IMR-90 (cell line): ENCODE measurements around the gene CLEC2A. TPM values are rescaled to one million over a fixed set of nuclear protein-coding genes. Genes with fewer than 3 reads are reported as not detected.

ENCODE experiments used
- ATAC-seq: fragments of 200-7000 bp; cut with Tn5 transposase; 2 replicates; pipeline ENCODE4 v1.9.1; 2020; ENCODE audit warnings: low read depth, mild to moderate bottlenecking, moderate library complexity
- BruUV-seq: library from RNA; stranded (reverse); fragments of 400-500 nt; replicated peaks from 2 replicates; lab custom pipeline; 2021; lab: Mats Ljungman, UMichigan
- CTCF ChIA-PET: fragments of 300-600 bp; formaldehyde crosslinking; extraction: SDS; loops from one replicate; lab custom pipeline; 2021; ENCODE audit warnings: antibody characterized with exemption; lab: Yijun Ruan, JAX
- POLR2A ChIA-PET: fragments of 300-600 bp; sonication (Branson Sonifier 250); formaldehyde crosslinking; loops from one replicate; lab custom pipeline; 2022; ENCODE audit warnings: antibody characterized with exemption; ENCODE audit not compliant: unreplicated experiment; lab: Charles Lee
- DNase-seq: peaks from one replicate; pipeline ENCODE4 v3.0.0; 2013
- H2AFZ ChIP-seq: replicated peaks from 2 replicates; pipeline ENCODE3; 2013; ENCODE audit warnings: low read length, mild to moderate bottlenecking; ENCODE audit not compliant: poor library complexity
- H2AK5ac ChIP-seq: 2 replicates; pipeline ENCODE4 v1.6.1; 2013; ENCODE audit warnings: low read depth, low read length, inconsistent platforms
- H2AK9ac ChIP-seq: replicated peaks from 2 replicates; pipeline ENCODE3; 2013; ENCODE audit warnings: mild to moderate bottlenecking, low read depth, low read length, moderate library complexity; ENCODE audit not compliant: poor library complexity
- H2BK120ac ChIP-seq: 2 replicates; pipeline ENCODE4 v1.6.1; 2013; ENCODE audit warnings: low read depth, low read length, inconsistent platforms
- H2BK15ac ChIP-seq: 3 replicates; pipeline ENCODE4 v1.6.1; 2013; ENCODE audit warnings: low read depth, low read length, inconsistent platforms
- H2BK20ac ChIP-seq: 2 replicates; pipeline ENCODE4 v1.6.1; 2013; ENCODE audit warnings: low read depth, mild to moderate bottlenecking, inconsistent platforms, low read length, moderate library complexity
- H2BK5ac ChIP-seq: 2 replicates; pipeline ENCODE4 v1.6.1; 2013; ENCODE audit warnings: mild to moderate bottlenecking, low read depth, low read length, inconsistent platforms; ENCODE audit not compliant: poor library complexity, severe bottlenecking
- H3K14ac ChIP-seq: replicated peaks from 2 replicates; pipeline ENCODE4 v1.6.1; 2013; ENCODE audit warnings: low read depth, low read length, inconsistent platforms
- H3K18ac ChIP-seq: 2 replicates; pipeline ENCODE4 v1.6.1; 2013; ENCODE audit warnings: low read depth, low read length, control low read depth
- H3K23ac ChIP-seq: 2 replicates; pipeline ENCODE4 v1.6.1; 2013; ENCODE audit warnings: low read depth, low read length, inconsistent platforms
- H3K27ac ChIP-seq: 2 replicates; pipeline ENCODE4 v1.5.1; 2013; ENCODE audit warnings: mild to moderate bottlenecking, control low read depth, low read length; ENCODE audit not compliant: insufficient read depth
- H3K27me3 ChIP-seq: 2 replicates; pipeline ENCODE4 v1.6.1; 2013; ENCODE audit warnings: low read length; ENCODE audit not compliant: control insufficient read depth, insufficient read depth
- H3K36me3 ChIP-seq: 2 replicates; pipeline ENCODE4 v1.6.1; 2013; ENCODE audit warnings: low read length, mixed read lengths; ENCODE audit not compliant: control insufficient read depth, insufficient read depth
- H3K4ac ChIP-seq: 2 replicates; pipeline ENCODE4 v1.6.1; 2013; ENCODE audit warnings: low read depth, low read length, inconsistent platforms
- H3K4me1 ChIP-seq: 2 replicates; pipeline ENCODE4 v1.6.1; 2013; ENCODE audit warnings: low read length, mixed read lengths; ENCODE audit not compliant: control insufficient read depth, insufficient read depth
- H3K4me2 ChIP-seq: 2 replicates; pipeline ENCODE4 v1.6.1; 2013; ENCODE audit warnings: low read depth, mild to moderate bottlenecking, control low read depth, low read length, moderate library complexity
- H3K4me3 ChIP-seq: 2 replicates; pipeline ENCODE4 v1.5.1; 2013; ENCODE audit warnings: low read depth, mild to moderate bottlenecking, control low read depth, low read length, moderate library complexity; ENCODE audit not compliant: insufficient read depth
- H3K56ac ChIP-seq: 2 replicates; pipeline ENCODE4 v1.6.1; 2013; ENCODE audit warnings: low read length, inconsistent platforms; ENCODE audit not compliant: insufficient read depth; ENCODE audit errors: extremely low read depth
- H3K79me1 ChIP-seq, 2 experiments: 2 replicates each; pipeline ENCODE4 v1.6.1; 2013; ENCODE audit warnings: low read length in 2 of 2, inconsistent platforms in 1 of 2, low read depth in 1 of 2
- H3K9ac ChIP-seq: 2 replicates; pipeline ENCODE4 v1.6.1; 2013; ENCODE audit warnings: low read depth, low read length, control low read depth
- H3K9me1 ChIP-seq: 2 replicates; pipeline ENCODE4 v1.6.1; 2013; ENCODE audit warnings: low read length, inconsistent platforms; ENCODE audit not compliant: insufficient read depth
- H3K9me3 ChIP-seq: 2 replicates; pipeline ENCODE4 v1.6.1; 2013; ENCODE audit warnings: low read length; ENCODE audit not compliant: control insufficient read depth, insufficient read depth
- H4K20me1 ChIP-seq: 2 replicates; pipeline ENCODE4 v1.6.1; 2013; ENCODE audit warnings: low read length, inconsistent platforms; ENCODE audit not compliant: insufficient read depth
- H4K5ac ChIP-seq: 2 replicates; pipeline ENCODE4 v1.6.1; 2013; ENCODE audit warnings: mild to moderate bottlenecking, low read depth, low read length, control low read depth
- H4K8ac ChIP-seq, 2 experiments: 2 replicates each; pipeline ENCODE4 v1.6.1; 2013; ENCODE audit warnings: low read depth in 2 of 2, low read length in 2 of 2, control low read depth in 1 of 2, inconsistent platforms in 1 of 2
- H4K91ac ChIP-seq: 2 replicates; pipeline ENCODE4 v1.6.1; 2013; ENCODE audit warnings: low read depth, low read length, inconsistent platforms; ENCODE audit not compliant: insufficient read depth
- BHLHE40 ChIP-seq: fragments of 150-350 bp; IDR thresholded peaks from 2 replicates; pipeline ENCODE4 v1.6.1; 2016; ENCODE audit warnings: mild to moderate bottlenecking, low read depth, low read length
- CHD1 ChIP-seq: IDR thresholded peaks from 2 replicates; pipeline ENCODE4 v1.6.1; 2012; ENCODE audit warnings: low read depth, low read length, improper control_type of control experiment
- CTCF ChIP-seq: conservative IDR thresholded peaks from 2 replicates; pipeline ENCODE4 v1.5.1; 2012; ENCODE audit warnings: mild to moderate bottlenecking, low read depth, low read length, improper control_type of control experiment
- MAFK ChIP-seq: IDR thresholded peaks from 2 replicates; pipeline ENCODE4 v1.6.1; 2012; ENCODE audit warnings: low read depth, low read length, improper control_type of control experiment
- MAZ ChIP-seq: IDR thresholded peaks from 2 replicates; pipeline ENCODE4 v1.6.1; 2012; ENCODE audit warnings: low read depth, mild to moderate bottlenecking, low read length, improper control_type of control experiment, moderate library complexity, borderline replicate concordance
- MXI1 ChIP-seq: IDR thresholded peaks from 2 replicates; pipeline ENCODE4 v1.6.1; 2012; ENCODE audit warnings: low read depth, mild to moderate bottlenecking, low read length, moderate library complexity, borderline replicate concordance
- NFE2L2 ChIP-seq: fragments of 150-350 bp; IDR thresholded peaks from 2 replicates; pipeline ENCODE4 v1.6.1; 2016; ENCODE audit warnings: low read depth, mild to moderate bottlenecking, low read length
- POLR2A ChIP-seq: IDR thresholded peaks from 2 replicates; pipeline ENCODE4 v1.6.1; 2012; ENCODE audit warnings: mild to moderate bottlenecking, low read depth, low read length
- RAD21 ChIP-seq: IDR thresholded peaks from 2 replicates; pipeline ENCODE4 v1.6.1; 2012; ENCODE audit warnings: low read length, improper control_type of control experiment
- RCOR1 ChIP-seq: IDR thresholded peaks from 2 replicates; pipeline ENCODE4 v1.6.1; 2012; ENCODE audit warnings: mild to moderate bottlenecking, low read length, improper control_type of control experiment; ENCODE audit not compliant: insufficient replicate concordance
- RFX5 ChIP-seq: IDR thresholded peaks from 2 replicates; pipeline ENCODE4 v1.8.0; 2012; ENCODE audit warnings: low read depth, mild to moderate bottlenecking, low read length, moderate library complexity
- SMC3 ChIP-seq: fragments of 150-350 bp; IDR thresholded peaks from 2 replicates; pipeline ENCODE4 v1.6.1; 2016; ENCODE audit warnings: low read depth, mild to moderate bottlenecking, antibody characterized with exemption, low read length, moderate library complexity
- USF2 ChIP-seq: fragments of 150-350 bp; IDR thresholded peaks from 2 replicates; pipeline ENCODE4 v1.6.1; 2017; ENCODE audit warnings: mild to moderate bottlenecking, antibody characterized with exemption, low read length, low read depth
- WGBS, 2 experiments: methylation state at CpG; one replicate each; pipeline versions ENCODE4 v1.1.5 to v1.1.7; 2013; ENCODE audit warnings: missing lambda C conversion rate in 2 of 2; ENCODE audit not compliant: insufficient read length in 1 of 2; ENCODE audit errors: extremely low coverage in 2 of 2; 5-methylcytosine and 5-hydroxymethylcytosine counted together
- dilution Hi-C: fragments of 300-500 bp; cut with HindIII; formaldehyde crosslinking; loops from one replicate; pipeline ENCODE4 v1.14.3; 2018; ENCODE audit warnings: low sequenced_read_pairs; ENCODE audit not compliant: unreplicated experiment
- in situ Hi-C: fragments of 300-500 bp; cut with MboI; formaldehyde crosslinking; loops from 3 replicates; pipeline ENCODE4 v1.14.3; 2019; ENCODE audit warnings: low sequenced_read_pairs, inconsistent platforms, mixed read lengths
- intact Hi-C: fragments of 100-400 bp; cut with micrococcal nuclease; formaldehyde crosslinking; loops from 2 replicates; pipeline ENCODE4 v1.10.0; 2022
- polyA plus RNA-seq, 3 experiments: library from polyadenylated mRNA; depleted of rRNA; stranded (reverse); fragments of >200 nt; gene quantifications; 2 replicates each; pipeline ENCODE4 v1.2.3, GENCODE V29; 2012; ENCODE audit warnings: low replicate concordance in 1 of 3
- total RNA-seq: library from RNA; depleted of rRNA; stranded (reverse); fragments of >200 nt; gene quantifications from 2 replicates; pipeline ENCODE4 v1.2.3, GENCODE V29; 2012

CLEC2A gene
- total and polyA plus RNA-seq, 2 of the 4 experiments (the other 2 are of a cell fraction): not detected

GRCh38 chr12:9906873-9907272 is 25.3 kb downstream of the CLEC2A start:
- dilution Hi-C loops: no loop called here
- in situ Hi-C loops: no loop called here

More at GRCh38 chr12:9906873-9907272, 25.3 kb downstream of the CLEC2A start:
- H2BK120ac ChIP-seq: no peak overlapping the region
- no peak overlapping the region for H3K18ac ChIP-seq
- H4K91ac ChIP-seq: no peak overlapping the region
- H3K14ac ChIP-seq: no peak overlapping the region
- peaks cover 19% of the 10 kb centered on the region for H3K9me3 ChIP-seq
- no peak overlapping the region for H4K8ac ChIP-seq
- no peaks in the 10 kb centered on the region for H3K27me3 ChIP-seq
- H3K9me1 ChIP-seq: no peaks in the 10 kb centered on the region
- no peak overlapping the region for H3K4me3 ChIP-seq
- no peaks in the 10 kb centered on the region for H3K79me1 ChIP-seq
- no peaks in the 10 kb centered on the region for H4K20me1 ChIP-seq
- no peak overlapping the region for H3K27ac ChIP-seq
- H3K9ac ChIP-seq: no peak overlapping the region
- no peak overlapping the region for H2BK20ac ChIP-seq
- H3K4me2 ChIP-seq: no peak overlapping the region
- H2AFZ ChIP-seq: no peak overlapping the region
- ChIA-PET CTCF (interaction anchor here (1.0 to 1.4 kb wide), 3 partner anchors 18 to 164 kb away, joined by 3 to 6 read pairs (median 3); no protein-coding TSS in a partner anchor), POLR2A (no interaction called here)
- BruUV-seq: no TSS peak
- intact Hi-C loops: no loop called here
- H3K56ac ChIP-seq: no peak overlapping the region
- no peak overlapping the region for H2AK5ac ChIP-seq
- no peak for TF ChIP-seq SMC3
- TF ChIP-seq CHD1: no peak
- no peak for TF ChIP-seq BHLHE40
- no peak for TF ChIP-seq MAFK
- no peak for TF ChIP-seq USF2
- TF ChIP-seq MXI1: no peak
- TF ChIP-seq RFX5: no peak
- TF ChIP-seq POLR2A: no peak
- no peak for TF ChIP-seq RCOR1
- no peak for TF ChIP-seq MAZ
- no peak for TF ChIP-seq NFE2L2
- TF ChIP-seq RAD21: no peak
- no peak for TF ChIP-seq CTCF
- no peak overlapping the region for H2BK15ac ChIP-seq
- H4K5ac ChIP-seq: no peak overlapping the region
- H3K4ac ChIP-seq: no peak overlapping the region
- no CpG with 5 or more reads among the region's 2 CpGs for WGBS, 2 experiments
- DNase-seq: no peak
- H3K4me1 ChIP-seq: no peaks in the 10 kb centered on the region
- H3K23ac ChIP-seq: no peak overlapping the region
- H2AK9ac ChIP-seq: no peak overlapping the region
- H3K36me3 ChIP-seq: no peaks in the 10 kb centered on the region
- H2BK5ac ChIP-seq: no peak overlapping the region
- ATAC-seq: no peak
